ENCODE results near the gene NKAIN1.

GRCh38 chr1:31219489-31219888, 20.2 kb downstream of the NKAIN1 start:
- TF ChIP-seq, protein P1, sequence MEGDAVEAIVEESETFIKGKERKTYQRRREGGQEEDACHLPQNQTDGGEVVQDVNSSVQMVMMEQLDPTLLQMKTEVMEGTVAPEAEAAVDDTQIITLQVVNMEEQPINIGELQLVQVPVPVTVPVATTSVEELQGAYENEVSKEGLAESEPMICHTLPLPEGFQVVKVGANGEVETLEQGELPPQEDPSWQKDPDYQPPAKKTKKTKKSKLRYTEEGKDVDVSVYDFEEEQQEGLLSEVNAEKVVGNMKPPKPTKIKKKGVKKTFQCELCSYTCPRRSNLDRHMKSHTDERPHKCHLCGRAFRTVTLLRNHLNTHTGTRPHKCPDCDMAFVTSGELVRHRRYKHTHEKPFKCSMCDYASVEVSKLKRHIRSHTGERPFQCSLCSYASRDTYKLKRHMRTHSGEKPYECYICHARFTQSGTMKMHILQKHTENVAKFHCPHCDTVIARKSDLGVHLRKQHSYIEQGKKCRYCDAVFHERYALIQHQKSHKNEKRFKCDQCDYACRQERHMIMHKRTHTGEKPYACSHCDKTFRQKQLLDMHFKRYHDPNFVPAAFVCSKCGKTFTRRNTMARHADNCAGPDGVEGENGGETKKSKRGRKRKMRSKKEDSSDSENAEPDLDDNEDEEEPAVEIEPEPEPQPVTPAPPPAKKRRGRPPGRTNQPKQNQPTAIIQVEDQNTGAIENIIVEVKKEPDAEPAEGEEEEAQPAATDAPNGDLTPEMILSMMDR (conservative IDR thresholded peaks at IDR 0.05; ENCODE audit: low read length): no peak
- no peak for TF ChIP-seq EZH2phosphoT487 (IDR thresholded peaks at IDR 0.05; ENCODE audit: borderline replicate concordance)
